Smooth muscle cell (in vitro differentiated cells): Measurements from ENCODE around the gene NCKAP1. TPM values are rescaled to one million over a fixed set of nuclear protein-coding genes. Genes with fewer than 3 reads are reported as not detected.

Source experiments
- DNase-seq: peaks from one replicate; lab custom pipeline; 2025; ENCODE audit not compliant: unreplicated experiment; lab: John Stamatoyannopoulos, UW
- H2AFZ ChIP-seq: fragments of 200-600 bp; sonication (generic); 2 replicates; pipeline ENCODE4 v1.6.0; 2016; ENCODE audit warnings: antibody characterized with exemption, low read depth, mild to moderate bottlenecking
- H3F3A ChIP-seq: fragments of 200-600 bp; sonication (generic); 2 replicates; pipeline ENCODE4 v1.6.0; 2017; ENCODE audit warnings: antibody characterized with exemption, low read depth
- H3K27ac ChIP-seq: fragments of 200-600 bp; sonication (generic); 2 replicates; pipeline ENCODE4 v1.5.1; 2016; ENCODE audit warnings: low read depth, mild to moderate bottlenecking
- H3K27me3 ChIP-seq: fragments of 200-600 bp; sonication (generic); 2 replicates; pipeline ENCODE4 v1.6.1; 2016; ENCODE audit warnings: low read depth, mild to moderate bottlenecking
- H3K36me3 ChIP-seq: fragments of 200-600 bp; sonication (generic); 2 replicates; pipeline ENCODE4 v1.5.1; 2016; ENCODE audit warnings: low read depth
- H3K4me1 ChIP-seq: fragments of 200-600 bp; sonication (generic); 2 replicates; pipeline ENCODE4 v1.5.1; 2016; ENCODE audit warnings: low read depth
- H3K4me2 ChIP-seq: fragments of 200-600 bp; sonication (generic); 2 replicates; pipeline ENCODE4 v1.6.0; 2016; ENCODE audit warnings: mild to moderate bottlenecking
- H3K4me3 ChIP-seq: fragments of 200-600 bp; sonication (generic); 2 replicates; pipeline ENCODE4 v1.5.1; 2016; ENCODE audit warnings: mild to moderate bottlenecking
- H3K79me2 ChIP-seq: fragments of 200-600 bp; sonication (generic); 2 replicates; pipeline ENCODE4 v1.6.0; 2016; ENCODE audit warnings: low read depth, mild to moderate bottlenecking
- H3K9ac ChIP-seq: fragments of 200-600 bp; sonication (generic); 2 replicates; pipeline ENCODE4 v1.6.0; 2016; ENCODE audit warnings: low read depth
- H3K9me3 ChIP-seq: fragments of 200-600 bp; sonication (generic); replicated peaks from 2 replicates; pipeline ENCODE4 v1.5.1; 2016; ENCODE audit warnings: low read depth
- H4K20me1 ChIP-seq: fragments of 200-600 bp; sonication (generic); 2 replicates; pipeline ENCODE4 v1.6.0; 2016; ENCODE audit warnings: low read depth
- WGBS: methylation state at CpG from one replicate; pipeline ENCODE4 v1.1.7; 2016; ENCODE audit warnings: low lambda C conversion rate; 5-methylcytosine and 5-hydroxymethylcytosine counted together
- polyA plus RNA-seq: library from polyadenylated mRNA; unstranded; fragments of >200 nt; fragmentation: Nextera tagmentation; extraction: Ambion mirVana; gene quantifications from 2 replicates; pipeline ENCODE4 v1.2.1, GENCODE V29; 2016
- total RNA-seq: library from RNA; depleted of rRNA; stranded (reverse); fragments of >200 nt; gene quantifications from 2 replicates; pipeline ENCODE4 v1.2.3, GENCODE V29; 2014
- TF ChIP-seq, protein P1 (sequence below): fragments of 200-600 bp; sonication (generic); IDR thresholded peaks from 2 replicates; pipeline ENCODE4 v1.5.1; 2017; ENCODE audit warnings: borderline replicate concordance, mild to moderate bottlenecking, antibody characterized with exemption; ENCODE audit not compliant: insufficient read depth, poor library complexity, severe bottlenecking

Gene NCKAP1
- total and polyA plus RNA-seq, 2 experiments from 2014 or later = 54.2 to 209 TPM

DNA sequence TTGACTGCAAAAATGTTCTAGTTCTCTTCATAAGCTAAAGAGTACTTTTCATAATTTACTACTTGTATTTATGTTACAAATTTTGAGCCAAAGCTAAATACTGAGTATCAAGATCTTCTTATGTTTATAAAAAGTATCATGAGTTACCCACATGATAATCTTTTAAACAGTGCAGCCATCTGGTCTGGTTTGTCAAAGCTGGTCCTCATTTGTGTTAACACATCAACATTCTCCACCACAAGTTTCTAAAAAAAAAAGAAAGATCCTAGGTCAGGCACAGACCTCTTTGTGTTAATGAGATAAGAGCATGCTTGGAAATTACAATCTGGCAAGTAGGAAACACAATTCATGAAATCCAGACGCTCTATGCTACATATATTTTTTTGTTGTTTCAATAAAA, 96.3 kb downstream of the NCKAP1 start:
- 28% methylated on average over 1 of the region's 1 CpG for WGBS
- no peaks in the 10 kb centered on the region for H3K4me1 ChIP-seq
- peaks cover 3% of the 10 kb centered on the region for H3K79me2 ChIP-seq
- no peak overlapping the region for H3K9ac ChIP-seq
- H3K27me3 ChIP-seq = no peaks in the 10 kb centered on the region
- TF ChIP-seq, protein P1, sequence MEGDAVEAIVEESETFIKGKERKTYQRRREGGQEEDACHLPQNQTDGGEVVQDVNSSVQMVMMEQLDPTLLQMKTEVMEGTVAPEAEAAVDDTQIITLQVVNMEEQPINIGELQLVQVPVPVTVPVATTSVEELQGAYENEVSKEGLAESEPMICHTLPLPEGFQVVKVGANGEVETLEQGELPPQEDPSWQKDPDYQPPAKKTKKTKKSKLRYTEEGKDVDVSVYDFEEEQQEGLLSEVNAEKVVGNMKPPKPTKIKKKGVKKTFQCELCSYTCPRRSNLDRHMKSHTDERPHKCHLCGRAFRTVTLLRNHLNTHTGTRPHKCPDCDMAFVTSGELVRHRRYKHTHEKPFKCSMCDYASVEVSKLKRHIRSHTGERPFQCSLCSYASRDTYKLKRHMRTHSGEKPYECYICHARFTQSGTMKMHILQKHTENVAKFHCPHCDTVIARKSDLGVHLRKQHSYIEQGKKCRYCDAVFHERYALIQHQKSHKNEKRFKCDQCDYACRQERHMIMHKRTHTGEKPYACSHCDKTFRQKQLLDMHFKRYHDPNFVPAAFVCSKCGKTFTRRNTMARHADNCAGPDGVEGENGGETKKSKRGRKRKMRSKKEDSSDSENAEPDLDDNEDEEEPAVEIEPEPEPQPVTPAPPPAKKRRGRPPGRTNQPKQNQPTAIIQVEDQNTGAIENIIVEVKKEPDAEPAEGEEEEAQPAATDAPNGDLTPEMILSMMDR = no peak
- H4K20me1 ChIP-seq = peaks cover 38% of the 10 kb centered on the region
- peak overlapping the region; percentile 6 for H3K4me2 ChIP-seq
- no peaks in the 10 kb centered on the region for H3K9me3 ChIP-seq
- peak overlapping the region; percentile 29 for H3K27ac ChIP-seq
- H3K4me3 ChIP-seq = no peak overlapping the region
- no peak overlapping the region for H2AFZ ChIP-seq
- H3F3A ChIP-seq = peaks cover 13% of the 10 kb centered on the region
- H3K36me3 ChIP-seq = peaks cover 8% of the 10 kb centered on the region
- DNase-seq = no peak

DNA sequence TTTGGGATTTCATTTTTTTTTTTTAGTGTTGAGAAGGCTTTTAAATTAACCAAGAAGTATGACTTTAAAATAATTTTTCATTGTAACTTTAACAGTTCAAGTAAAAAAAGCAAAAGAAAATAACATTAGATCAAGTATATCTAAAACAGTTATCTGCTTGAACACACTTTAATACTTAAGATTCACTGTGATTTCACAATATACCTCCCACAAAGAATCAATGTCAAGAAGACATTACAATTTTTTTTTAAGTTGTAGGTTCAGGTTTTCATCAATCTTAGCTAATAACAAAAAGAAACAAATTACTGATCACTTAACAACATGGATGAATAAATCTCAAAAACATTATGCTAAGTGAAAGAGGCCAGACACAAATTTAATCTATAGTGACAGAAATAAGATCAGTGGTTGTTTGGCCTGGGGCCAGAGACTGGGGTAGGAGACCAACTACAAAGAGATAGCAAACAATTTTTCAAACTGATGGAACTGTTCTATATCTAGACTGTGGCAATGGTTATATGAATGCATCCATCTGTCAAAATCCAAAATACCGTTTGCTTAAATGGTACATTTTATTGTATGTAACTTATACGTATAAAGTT, 97.0 kb downstream of the NCKAP1 start:
- no peak for DNase-seq
- Histone ChIP-seq H3K79me2 (peaks cover 3% of the 10 kb centered on the region), H3K9me3 (no peaks in the 10 kb centered on the region), H4K20me1 (peaks cover 38% of the 10 kb centered on the region), H3K27ac (peak overlapping the region; percentile 18), H3K4me3 (no peak overlapping the region), H3F3A (peaks cover 13% of the 10 kb centered on the region), H3K9ac (no peak overlapping the region), H3K27me3 (no peaks in the 10 kb centered on the region), H3K4me1 (no peaks in the 10 kb centered on the region), H3K36me3 (peaks cover 8% of the 10 kb centered on the region), H2AFZ (no peak overlapping the region), H3K4me2 (no peak overlapping the region)
- WGBS = 52% methylated on average over 2 of the region's 2 CpGs
- TF ChIP-seq, protein P1 = no peak

DNA sequence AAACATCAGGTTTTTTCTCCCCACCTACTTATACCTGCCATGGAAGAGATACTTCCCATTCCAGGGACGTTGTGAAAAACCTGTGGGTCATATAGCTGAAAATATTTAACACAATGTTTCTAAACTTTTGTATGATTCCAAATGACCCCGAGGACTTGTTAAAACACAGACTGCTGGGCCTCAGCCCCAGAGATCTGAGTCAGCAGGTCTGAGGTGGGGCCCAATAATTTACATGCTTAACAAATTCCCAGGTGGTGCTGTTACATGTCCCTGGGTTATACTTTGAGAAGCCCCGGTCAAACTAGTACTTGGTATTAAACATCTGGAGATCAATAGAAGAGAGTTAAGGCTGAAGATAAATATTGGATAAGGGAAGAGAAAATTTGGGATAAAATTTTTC, 100.4 kb downstream of the NCKAP1 start:
- no peaks in the 10 kb centered on the region for H3K4me1 ChIP-seq
- H3F3A ChIP-seq = peaks cover 7% of the 10 kb centered on the region
- no peak overlapping the region for H3K4me3 ChIP-seq
- 79% methylated on average over 3 of the region's 3 CpGs for WGBS
- no peak for DNase-seq
- peaks cover 5% of the 10 kb centered on the region for H3K36me3 ChIP-seq
- TF ChIP-seq, protein P1 = no peak
- no peaks in the 10 kb centered on the region for H3K79me2 ChIP-seq
- H3K9me3 ChIP-seq = no peaks in the 10 kb centered on the region
- peaks cover 31% of the 10 kb centered on the region for H4K20me1 ChIP-seq
- H3K9ac ChIP-seq = no peak overlapping the region
- no peaks in the 10 kb centered on the region for H3K27me3 ChIP-seq
- no peak overlapping the region for H3K27ac ChIP-seq
- H2AFZ ChIP-seq = no peak overlapping the region
- H3K4me2 ChIP-seq = no peak overlapping the region

DNA sequence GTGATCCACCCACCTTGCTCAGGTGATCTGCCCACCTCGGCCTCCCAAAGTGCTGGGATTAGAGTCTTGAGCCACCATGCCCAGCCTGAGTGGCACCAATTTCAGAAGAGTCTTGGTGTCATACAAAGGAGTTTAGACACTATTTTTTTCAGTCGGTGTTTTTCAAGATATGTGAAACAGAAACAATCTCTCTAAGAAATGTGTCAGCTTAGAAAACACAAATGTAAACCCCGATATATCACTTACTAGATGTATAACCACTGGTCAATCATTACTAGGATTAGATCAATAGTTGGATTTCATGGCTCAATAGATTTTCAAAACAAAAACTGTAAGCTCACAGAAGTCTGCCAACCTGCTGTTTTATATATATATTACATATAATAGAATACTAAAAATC, 104.6 kb downstream of the NCKAP1 start:
- no peak overlapping the region for H2AFZ ChIP-seq
- no peak overlapping the region for H3K4me3 ChIP-seq
- no peaks in the 10 kb centered on the region for H3K27me3 ChIP-seq
- H3K27ac ChIP-seq = no peak overlapping the region
- H3K79me2 ChIP-seq = no peaks in the 10 kb centered on the region
- H3F3A ChIP-seq = no peaks in the 10 kb centered on the region
- H3K4me2 ChIP-seq = no peak overlapping the region
- no peak for DNase-seq
- H3K9ac ChIP-seq = no peak overlapping the region
- peaks cover 5% of the 10 kb centered on the region for H3K4me1 ChIP-seq
- H3K36me3 ChIP-seq = peaks cover 8% of the 10 kb centered on the region
- H4K20me1 ChIP-seq = peaks cover 12% of the 10 kb centered on the region
- WGBS = 95% methylated on average over 3 of the region's 3 CpGs
- TF ChIP-seq, protein P1 = no peak
- H3K9me3 ChIP-seq = no peaks in the 10 kb centered on the region
